DND-41 (cell line): Measurements from ENCODE around the gene CLNK.

Experiments used
- CTCF ChIP-seq: IDR thresholded peaks from 2 replicates; pipeline ENCODE4 v1.5.1; 2012; ENCODE audit warnings: borderline replicate concordance, low read length, moderate library complexity, mild to moderate bottlenecking; ENCODE audit not compliant: poor library complexity, severe bottlenecking; ENCODE audit errors: extremely low read depth
- EZH2 ChIP-seq: IDR thresholded peaks from 3 replicates; pipeline ENCODE4 v1.6.1; 2012; ENCODE audit warnings: borderline replicate concordance, low read depth, mild to moderate bottlenecking, moderate library complexity, low read length, inconsistent platforms; ENCODE audit not compliant: severe bottlenecking

DNA sequence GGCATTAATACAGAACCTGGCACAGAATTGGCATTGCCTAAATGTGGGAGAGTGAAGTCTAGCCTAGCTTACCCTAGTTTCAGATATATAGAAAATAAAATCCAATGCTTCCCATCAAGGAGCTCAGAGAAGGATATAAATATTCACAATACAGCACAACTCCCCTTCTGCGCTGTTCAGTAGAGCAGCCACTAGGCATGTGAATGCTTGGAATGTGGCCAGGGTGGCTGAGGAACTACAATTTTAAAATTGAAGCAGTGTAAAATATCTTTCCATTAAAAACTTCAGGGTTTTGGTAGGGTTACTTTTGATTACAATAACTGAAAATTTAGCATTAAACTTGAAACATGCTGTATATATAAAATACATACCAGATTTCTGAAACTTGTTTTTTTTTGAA lies 246.8 kb downstream of the CLNK start:
- TF ChIP-seq EZH2 (no peak), CTCF (no peak)
